ENCODE measurements around the gene NDUFB11.

DNA sequence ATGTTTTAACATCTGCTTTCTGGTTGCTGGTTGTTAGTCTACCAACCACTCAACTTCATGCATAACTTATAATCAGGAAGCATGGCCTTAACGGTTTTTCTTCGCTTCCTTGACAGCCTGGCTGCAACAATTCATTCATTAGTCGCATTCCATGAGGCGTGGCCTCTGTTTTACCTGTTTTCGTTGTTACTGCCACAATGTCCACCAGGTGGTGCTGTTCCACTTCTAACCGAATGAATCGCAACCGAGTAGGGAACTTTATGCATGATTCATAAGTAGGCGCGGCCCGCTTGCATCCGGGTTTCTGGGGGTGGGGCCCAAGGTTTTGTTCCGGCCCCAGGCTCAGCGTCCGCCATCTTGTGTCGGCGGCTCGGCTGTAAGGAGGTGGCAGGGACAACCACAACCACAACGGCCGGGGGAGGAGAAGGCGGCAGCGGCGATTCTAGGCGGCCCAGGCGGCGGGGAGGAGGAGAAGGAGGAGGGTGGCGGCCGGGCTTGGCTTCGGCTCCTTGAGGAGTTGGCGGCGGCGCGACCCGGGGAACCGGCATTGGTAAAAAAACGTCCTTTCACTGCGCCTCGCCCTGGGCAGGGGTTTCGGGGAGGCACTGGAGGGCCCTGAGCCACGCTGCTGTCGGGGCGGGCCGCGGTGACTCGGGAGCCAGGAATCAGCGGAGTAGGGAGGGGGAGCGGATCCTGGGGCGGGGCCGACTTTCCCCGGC, 49.1 kb upstream of the NDUFB11 start, which contains the start of gene UBA1:
- TF ChIP-seq POLR2AphosphoS5 (IDR thresholded peaks at IDR 0.05): peak; percentile 45 to 88 (median 80)
- TF ChIP-seq, protein P1, sequence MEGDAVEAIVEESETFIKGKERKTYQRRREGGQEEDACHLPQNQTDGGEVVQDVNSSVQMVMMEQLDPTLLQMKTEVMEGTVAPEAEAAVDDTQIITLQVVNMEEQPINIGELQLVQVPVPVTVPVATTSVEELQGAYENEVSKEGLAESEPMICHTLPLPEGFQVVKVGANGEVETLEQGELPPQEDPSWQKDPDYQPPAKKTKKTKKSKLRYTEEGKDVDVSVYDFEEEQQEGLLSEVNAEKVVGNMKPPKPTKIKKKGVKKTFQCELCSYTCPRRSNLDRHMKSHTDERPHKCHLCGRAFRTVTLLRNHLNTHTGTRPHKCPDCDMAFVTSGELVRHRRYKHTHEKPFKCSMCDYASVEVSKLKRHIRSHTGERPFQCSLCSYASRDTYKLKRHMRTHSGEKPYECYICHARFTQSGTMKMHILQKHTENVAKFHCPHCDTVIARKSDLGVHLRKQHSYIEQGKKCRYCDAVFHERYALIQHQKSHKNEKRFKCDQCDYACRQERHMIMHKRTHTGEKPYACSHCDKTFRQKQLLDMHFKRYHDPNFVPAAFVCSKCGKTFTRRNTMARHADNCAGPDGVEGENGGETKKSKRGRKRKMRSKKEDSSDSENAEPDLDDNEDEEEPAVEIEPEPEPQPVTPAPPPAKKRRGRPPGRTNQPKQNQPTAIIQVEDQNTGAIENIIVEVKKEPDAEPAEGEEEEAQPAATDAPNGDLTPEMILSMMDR (IDR thresholded peaks at IDR 0.05): peak; percentile 49 to 91 (median 86)

All from transverse colon (tissue), 4 donors.